Activated T-cell treated with anti-CD3 and anti-CD28 coated beads, Interleukin-2, amount 50 U/mL, for 48 hours (primary cell): Measurements from ENCODE around the gene ID3.

Experiments used
- DNase-seq, 2 experiments: peaks; one replicate each; pipeline ENCODE4 v3.0.0-alpha.2; 2020

ID3 gene

GRCh38 chr1:23559136-23559984 lies at the start of gene ID3:
TSS of gene ID3 (minus strand) at chr1:23559501. CDS start at chr1:23559426, 75 bp downstream.
- peak; percentile 96 for DNase-seq

- DNase-seq, result no peak
Measured at GRCh38 chr1:23607944-23608343, 48.6 kb upstream of the ID3 start.

- no peak for DNase-seq
Measured at GRCh38 chr1:23601968-23602876, 42.9 kb upstream of the ID3 start.

- DNase-seq, result no peak
Measured at GRCh38 chr1:23601135-23601967, 42.0 kb upstream of the ID3 start.

- no peak for DNase-seq
Measured at GRCh38 chr1:23600283-23600682, 41.0 kb upstream of the ID3 start.

- DNase-seq, result no peak
Measured at GRCh38 chr1:23599125-23599524, 39.8 kb upstream of the ID3 start.

- no peak for DNase-seq
Measured at GRCh38 chr1:23598424-23598823, 39.1 kb upstream of the ID3 start.

GRCh38 chr1:23597635-23598388 lies 38.5 kb upstream of the ID3 start:
- no peak for DNase-seq

- no peak for DNase-seq
Measured at GRCh38 chr1:23596382-23597358, 37.4 kb upstream of the ID3 start.

GRCh38 chr1:23594927-23595353 lies 35.6 kb upstream of the ID3 start:
- no peak for DNase-seq

- no peak for DNase-seq
Measured at GRCh38 chr1:23594149-23594907, 35.0 kb upstream of the ID3 start.

GRCh38 chr1:23593556-23594148 lies 34.4 kb upstream of the ID3 start:
- DNase-seq, result no peak

GRCh38 chr1:23593042-23593521 lies 33.8 kb upstream of the ID3 start:
- DNase-seq, result no peak

GRCh38 chr1:23592209-23592892 lies 33.0 kb upstream of the ID3 start:
- no peak for DNase-seq

- DNase-seq, result peak; percentile 73 to 79
Measured at GRCh38 chr1:23591460-23592208, 32.3 kb upstream of the ID3 start.

- peak; percentile 74 to 79 for DNase-seq
Measured at GRCh38 chr1:23590058-23590783, 30.9 kb upstream of the ID3 start.

- no peak for DNase-seq
Measured at GRCh38 chr1:23589585-23589986, 30.3 kb upstream of the ID3 start.
